OCI-LY7 (cell line): Measurements from ENCODE around the gene PSMB9. TPM values are rescaled to one million over a fixed set of nuclear protein-coding genes. Genes with fewer than 3 reads are reported as not detected.

ENCODE experiments used
- BruUV-seq: library from RNA; stranded (reverse); fragments of 400-500 nt; replicated peaks from 2 replicates; lab custom pipeline; 2021; lab: Mats Ljungman, UMichigan
- CTCF ChIA-PET: fragments of 300-600 bp; sonication (Branson Sonifier 250); formaldehyde crosslinking; loops from one replicate; lab custom pipeline; 2022; ENCODE audit warnings: antibody characterized with exemption; ENCODE audit not compliant: unreplicated experiment; lab: Charles Lee
- POLR2A ChIA-PET: fragments of 300-600 bp; sonication (Branson Sonifier 250); formaldehyde crosslinking; loops from one replicate; lab custom pipeline; 2022; ENCODE audit warnings: antibody characterized with exemption; lab: Charles Lee
- DNase-seq: peaks from one replicate; pipeline ENCODE4 v3.0.0-alpha.2; 2015; ENCODE audit warnings: low spot score
- H2AFZ ChIP-seq: fragments of 200-600 bp; sonication (generic), shearing (Covaris generic); 2 replicates; pipeline ENCODE4 v1.6.1; 2014; ENCODE audit warnings: mild to moderate bottlenecking, antibody characterized with exemption, low read length, moderate library complexity
- H3K27ac ChIP-seq: fragments of 200-600 bp; sonication (generic); 2 replicates; pipeline ENCODE4 v1.5.1; 2014; ENCODE audit warnings: mixed run types, low read depth, mild to moderate bottlenecking, moderate library complexity, low read length, inconsistent platforms; ENCODE audit not compliant: poor library complexity, severe bottlenecking
- H3K36me3 ChIP-seq: fragments of 200-600 bp; sonication (generic); 2 replicates; pipeline ENCODE4 v1.6.1; 2014; ENCODE audit warnings: mild to moderate bottlenecking, antibody characterized with exemption, low read length, moderate library complexity, mixed read lengths; ENCODE audit not compliant: insufficient read depth
- H3K4me1 ChIP-seq: fragments of 200-600 bp; sonication (generic); 2 replicates; pipeline ENCODE4 v1.5.1; 2014; ENCODE audit warnings: mild to moderate bottlenecking, low read length; ENCODE audit not compliant: insufficient read depth, poor library complexity, severe bottlenecking
- H3K4me2 ChIP-seq: fragments of 200-600 bp; sonication (generic); 2 replicates; pipeline ENCODE4 v1.6.1; 2014; ENCODE audit warnings: mild to moderate bottlenecking, low read length
- H3K4me3 ChIP-seq: fragments of 200-600 bp; sonication (generic); 2 replicates; pipeline ENCODE4 v1.5.1; 2014; ENCODE audit warnings: mild to moderate bottlenecking, low read depth, low read length; ENCODE audit not compliant: poor library complexity, severe bottlenecking
- H3K79me2 ChIP-seq: fragments of 200-600 bp; sonication (generic); 2 replicates; pipeline ENCODE4 v1.6.1; 2016; ENCODE audit warnings: low read depth, mild to moderate bottlenecking, low read length, moderate library complexity, mixed read lengths; ENCODE audit not compliant: insufficient read depth
- H3K9me2 ChIP-seq: fragments of 200-600 bp; sonication (generic); 2 replicates; pipeline ENCODE4 v1.6.1; 2016; ENCODE audit warnings: mild to moderate bottlenecking, low read length, mixed read lengths; ENCODE audit not compliant: insufficient read depth
- H3K9me3 ChIP-seq: fragments of 200-600 bp; sonication (generic); 2 replicates; pipeline ENCODE4 v1.6.1; 2014; ENCODE audit warnings: mild to moderate bottlenecking, mixed run types, low read length, mixed read lengths
- H4K20me1 ChIP-seq: fragments of 200-600 bp; sonication (generic); 2 replicates; pipeline ENCODE4 v1.6.1; 2014; ENCODE audit warnings: mild to moderate bottlenecking, antibody characterized with exemption, low read length, moderate library complexity, mixed read lengths; ENCODE audit not compliant: insufficient read depth
- EZH2phosphoT487 ChIP-seq: fragments of 200-600 bp; sonication (generic); IDR thresholded peaks from 2 replicates; pipeline ENCODE4 v1.6.1; 2018; ENCODE audit warnings: low read depth, borderline replicate concordance, mild to moderate bottlenecking, mixed run types, antibody characterized with exemption, low read length, moderate library complexity, mixed read lengths
- intact Hi-C: fragments of 100-400 bp; cut with micrococcal nuclease; formaldehyde crosslinking; loops from one replicate; pipeline ENCODE4 v1.10.0; 2022; ENCODE audit not compliant: unreplicated experiment
- total RNA-seq, 2 experiments: library from RNA; depleted of rRNA in 1 of 2; stranded (reverse); fragments of >200 nt in 1 of 2; shearing (Covaris generic) in 1 of 2; gene quantifications; 2 replicates each; pipeline ENCODE4 v1.2.3, GENCODE V29; 2014 to 2022
- TF ChIP-seq, protein P1 (sequence below): fragments of 200-600 bp; sonication (generic); conservative IDR thresholded peaks from 2 replicates; pipeline ENCODE4 v1.5.1; 2014; ENCODE audit warnings: mild to moderate bottlenecking, antibody characterized with exemption, low read length, moderate library complexity, mixed read lengths

Gene PSMB9
- total RNA-seq, 2 experiments from 2014 or later: 149 to 193 TPM

DNA sequence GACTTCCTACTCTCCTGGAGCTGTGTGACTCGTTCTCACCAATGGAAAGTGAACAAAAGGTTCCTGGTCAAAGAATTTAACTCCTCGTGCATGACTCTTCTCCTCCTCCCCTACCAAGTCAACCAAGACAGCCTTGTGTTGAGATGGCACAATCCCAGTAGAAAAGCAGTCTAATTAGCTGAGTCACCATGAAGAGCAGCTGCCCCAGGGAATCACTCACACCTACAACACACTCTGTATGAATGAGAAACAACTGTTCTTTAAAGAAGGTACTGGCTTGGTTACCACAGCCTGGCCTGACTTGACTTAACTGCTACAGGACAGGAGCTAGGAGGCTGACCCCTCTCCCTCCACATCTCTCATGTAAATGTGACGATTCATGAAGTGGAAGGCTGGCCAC lies 34.3 kb upstream of the PSMB9 start:
- ChIA-PET CTCF (no interaction called here), POLR2A (interaction anchor here (0.6 to 2.5 kb wide), 3 partner anchors 10 to 19 kb away, joined by 3 to 11 read pairs (median 4); partner anchors contain the start of gene TAP2)
- Histone ChIP-seq H3K9me2 (no peaks in the 10 kb centered on the region), H3K4me1 (peaks cover 71% of the 10 kb centered on the region), H3K4me3 (no peak overlapping the region), H4K20me1 (no peaks in the 10 kb centered on the region), H3K27ac (no peak overlapping the region), H3K79me2 (peaks cover 2% of the 10 kb centered on the region; the same call in 1 of the 2 replicates), H2AFZ (no peak overlapping the region), H3K36me3 (peaks cover 4% of the 10 kb centered on the region; the same call in 1 of the 2 replicates), H3K4me2 (peak overlapping the region; percentile 6; the same call in 1 of the 2 replicates), H3K9me3 (no peaks in the 10 kb centered on the region)
- TF ChIP-seq, protein P1, sequence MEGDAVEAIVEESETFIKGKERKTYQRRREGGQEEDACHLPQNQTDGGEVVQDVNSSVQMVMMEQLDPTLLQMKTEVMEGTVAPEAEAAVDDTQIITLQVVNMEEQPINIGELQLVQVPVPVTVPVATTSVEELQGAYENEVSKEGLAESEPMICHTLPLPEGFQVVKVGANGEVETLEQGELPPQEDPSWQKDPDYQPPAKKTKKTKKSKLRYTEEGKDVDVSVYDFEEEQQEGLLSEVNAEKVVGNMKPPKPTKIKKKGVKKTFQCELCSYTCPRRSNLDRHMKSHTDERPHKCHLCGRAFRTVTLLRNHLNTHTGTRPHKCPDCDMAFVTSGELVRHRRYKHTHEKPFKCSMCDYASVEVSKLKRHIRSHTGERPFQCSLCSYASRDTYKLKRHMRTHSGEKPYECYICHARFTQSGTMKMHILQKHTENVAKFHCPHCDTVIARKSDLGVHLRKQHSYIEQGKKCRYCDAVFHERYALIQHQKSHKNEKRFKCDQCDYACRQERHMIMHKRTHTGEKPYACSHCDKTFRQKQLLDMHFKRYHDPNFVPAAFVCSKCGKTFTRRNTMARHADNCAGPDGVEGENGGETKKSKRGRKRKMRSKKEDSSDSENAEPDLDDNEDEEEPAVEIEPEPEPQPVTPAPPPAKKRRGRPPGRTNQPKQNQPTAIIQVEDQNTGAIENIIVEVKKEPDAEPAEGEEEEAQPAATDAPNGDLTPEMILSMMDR: no peak
- no peak for TF ChIP-seq EZH2phosphoT487
- DNase-seq: no peak
- intact Hi-C loops: no loop called here
- no TSS peak for BruUV-seq

DNA sequence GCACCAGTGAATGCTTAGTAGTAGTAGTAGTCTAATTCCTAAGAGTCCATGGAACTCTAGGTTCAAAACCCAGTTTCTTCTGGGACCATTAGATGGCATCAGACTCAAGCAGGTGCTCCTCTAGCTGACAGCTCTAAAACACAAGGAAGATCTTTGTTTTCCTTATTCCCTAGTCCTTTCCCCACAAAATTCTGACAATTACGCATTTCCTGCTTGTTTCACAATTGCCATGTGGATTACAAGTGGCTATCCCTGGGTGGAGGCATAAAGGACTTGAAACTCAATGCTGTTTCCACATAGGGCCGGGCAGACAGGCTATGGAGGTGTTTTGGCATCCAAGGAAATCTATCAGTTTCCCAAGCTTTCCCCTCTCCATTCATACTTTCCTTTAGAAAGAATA lies 28.0 kb upstream of the PSMB9 start:
- DNase-seq: no peak
- TF ChIP-seq, protein P1: peak; percentile 73
- no peak for TF ChIP-seq EZH2phosphoT487
- Histone ChIP-seq H3K9me2 (no peaks in the 10 kb centered on the region), H2AFZ (no peak overlapping the region), H3K27ac (no peak overlapping the region), H3K79me2 (no peaks in the 10 kb centered on the region), H4K20me1 (no peaks in the 10 kb centered on the region), H3K9me3 (no peaks in the 10 kb centered on the region), H3K4me2 (no peak overlapping the region), H3K4me1 (peaks cover 12% of the 10 kb centered on the region), H3K4me3 (no peak overlapping the region), H3K36me3 (peaks cover 43% of the 10 kb centered on the region)
- ChIA-PET POLR2A (interaction anchor here (0.8 to 1.4 kb wide), 3 partner anchors 12 to 34 kb away, joined by 4 to 5 read pairs (median 4); partner anchors contain the start of gene TAP2), CTCF (interaction anchor here (0.8 to 1.0 kb wide), 2 partner anchors 12 to 42 kb away, joined by 3 to 4 read pairs; partner anchors contain the start of gene TAP2)
- intact Hi-C loops: no loop called here
- BruUV-seq: no TSS peak

DNA sequence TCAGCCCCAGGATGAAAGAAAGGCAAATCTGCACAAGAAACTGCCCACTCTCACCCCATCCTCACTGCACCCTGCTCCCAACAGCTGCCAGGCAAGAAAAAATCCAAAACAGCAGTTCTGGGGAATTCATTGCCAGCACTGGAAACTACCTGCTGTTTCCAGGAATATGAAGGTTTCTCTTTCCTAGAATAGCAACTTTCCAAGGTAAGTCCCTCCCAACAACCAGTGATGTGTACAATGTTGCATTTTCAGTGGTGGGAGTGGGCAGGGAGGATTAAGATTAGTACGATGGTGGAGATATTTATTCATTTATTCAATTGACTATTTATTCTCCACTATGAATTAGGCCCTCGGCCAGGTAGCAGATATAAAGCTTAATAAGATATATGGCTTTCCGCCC lies 27.0 kb upstream of the PSMB9 start:
- H3K79me2 ChIP-seq: no peaks in the 10 kb centered on the region
- no peak overlapping the region for H3K4me2 ChIP-seq
- no peak overlapping the region for H3K27ac ChIP-seq
- peaks cover 54% of the 10 kb centered on the region for H3K36me3 ChIP-seq
- DNase-seq: no peak
- intact Hi-C loops: no loop called here
- no TSS peak for BruUV-seq
- H3K4me1 ChIP-seq: peaks cover 1% of the 10 kb centered on the region
- ChIA-PET CTCF (interaction anchor here (1.7 kb wide), 1 partner anchor 11 kb away, joined by 9 read pairs; the partner anchor contains the start of gene TAP2), POLR2A (interaction anchor here (0.7 to 1.0 kb wide), 3 partner anchors 9 to 126 kb away, joined by 3 read pairs; partner anchors contain the start of gene HLA-DMA)
- no peaks in the 10 kb centered on the region for H3K9me2 ChIP-seq
- H3K9me3 ChIP-seq: no peaks in the 10 kb centered on the region
- no peak overlapping the region for H3K4me3 ChIP-seq
- no peaks in the 10 kb centered on the region for H4K20me1 ChIP-seq
- TF ChIP-seq EZH2phosphoT487: no peak
- TF ChIP-seq, protein P1: no peak
- H2AFZ ChIP-seq: no peak overlapping the region
